Measurements from ENCODE around the gene MCRIP1.

MCRIP1 gene

GRCh38 chr17:81821603-81822311, 11.3 kb downstream of the MCRIP1 start:
- DNase-seq (ENCODE audit: low read depth): peak; percentile 66
- peak; percentile 54 for TF ChIP-seq CTCF (conservative IDR thresholded peaks at IDR 0.05; ENCODE audit: control insufficient read depth, insufficient read depth, low read depth, low read length)
- no peak overlapping the region for H3K4me3 ChIP-seq (ENCODE audit: control insufficient read depth, low read depth, low read length)

GRCh38 chr17:81821147-81821546, 11.9 kb downstream of the MCRIP1 start:
- DNase-seq (ENCODE audit: low read depth): no peak
- TF ChIP-seq CTCF (conservative IDR thresholded peaks at IDR 0.05; ENCODE audit: control insufficient read depth, insufficient read depth, low read depth, low read length): no peak
- no peak overlapping the region for H3K4me3 ChIP-seq (ENCODE audit: control insufficient read depth, low read depth, low read length)

- TF ChIP-seq CTCF (conservative IDR thresholded peaks at IDR 0.05; ENCODE audit: control insufficient read depth, insufficient read depth, low read depth, low read length): no peak
- no peak overlapping the region for H3K4me3 ChIP-seq (ENCODE audit: control insufficient read depth, low read depth, low read length)
- no peak for DNase-seq (ENCODE audit: low read depth)
These were observed 13.4 kb downstream of the MCRIP1 start for GRCh38 chr17:81819708-81820107.

- no peak for TF ChIP-seq CTCF (conservative IDR thresholded peaks at IDR 0.05; ENCODE audit: control insufficient read depth, insufficient read depth, low read depth, low read length)
- DNase-seq (ENCODE audit: low read depth): no peak
- no peak overlapping the region for H3K4me3 ChIP-seq (ENCODE audit: control insufficient read depth, low read depth, low read length)
These were observed 15.3 kb downstream of the MCRIP1 start for GRCh38 chr17:81817758-81818147.

GRCh38 chr17:81815646-81815986, 17.5 kb downstream of the MCRIP1 start:
- TF ChIP-seq CTCF (conservative IDR thresholded peaks at IDR 0.05; ENCODE audit: control insufficient read depth, insufficient read depth, low read depth, low read length): no peak
- DNase-seq (ENCODE audit: low read depth): no peak
- no peak overlapping the region for H3K4me3 ChIP-seq (ENCODE audit: control insufficient read depth, low read depth, low read length)

GRCh38 chr17:81814748-81815645, 18.1 kb downstream of the MCRIP1 start:
- DNase-seq (ENCODE audit: low read depth): no peak
- no peak for TF ChIP-seq CTCF (conservative IDR thresholded peaks at IDR 0.05; ENCODE audit: control insufficient read depth, insufficient read depth, low read depth, low read length)
- no peak overlapping the region for H3K4me3 ChIP-seq (ENCODE audit: control insufficient read depth, low read depth, low read length)
